BLaER1 (cell line): ENCODE results near the gene LRRC10.

ENCODE experiments used
- H3K27ac ChIP-seq: shearing (Covaris generic); formaldehyde crosslinking; 2 replicates; pipeline ENCODE4 v1.8.1; 2022
- H3K27me3 ChIP-seq: shearing (Covaris generic); formaldehyde crosslinking; 2 replicates; pipeline ENCODE4 v1.8.1; 2022
- H3K36me3 ChIP-seq: shearing (Covaris generic); formaldehyde crosslinking; 2 replicates; pipeline ENCODE4 v1.8.1; 2022
- H3K4me1 ChIP-seq: shearing (Covaris generic); formaldehyde crosslinking; 2 replicates; pipeline ENCODE4 v1.8.1; 2022
- H3K4me2 ChIP-seq: shearing (Covaris generic); formaldehyde crosslinking; 2 replicates; pipeline ENCODE4 v1.8.1; 2022
- H3K4me3 ChIP-seq: shearing (Covaris generic); formaldehyde crosslinking; 2 replicates; pipeline ENCODE4 v1.8.1; 2022
- H3K9ac ChIP-seq: shearing (Covaris generic); formaldehyde crosslinking; 2 replicates; pipeline ENCODE4 v1.8.1; 2022
- H3K9me3 ChIP-seq: shearing (Covaris generic); formaldehyde crosslinking; 2 replicates; pipeline ENCODE4 v1.8.1; 2022
- H4K20me1 ChIP-seq: shearing (Covaris generic); formaldehyde crosslinking; 2 replicates; pipeline ENCODE4 v1.8.1; 2022
- Cebpa-rat ChIP-seq: shearing (Covaris generic); IDR thresholded peaks from 2 replicates; pipeline ENCODE4 v1.8.1; 2022

The LRRC10 gene

GRCh38 chr12:69579029-69579428, 31.7 kb downstream of the LRRC10 start:
- H3K4me1 ChIP-seq, result no peaks in the 10 kb centered on the region
- H3K9me3 ChIP-seq, result no peaks in the 10 kb centered on the region
- no peak overlapping the region for H3K27ac ChIP-seq
- no peak overlapping the region for H3K4me3 ChIP-seq
- TF ChIP-seq Cebpa-rat, result no peak
- H3K9ac ChIP-seq, result no peak overlapping the region
- H3K4me2 ChIP-seq, result no peak overlapping the region
- no peaks in the 10 kb centered on the region for H4K20me1 ChIP-seq
- H3K36me3 ChIP-seq, result peaks cover 17% of the 10 kb centered on the region
- no peaks in the 10 kb centered on the region for H3K27me3 ChIP-seq

- Histone ChIP-seq H3K27ac (no peak overlapping the region), H3K4me2 (no peak overlapping the region), H3K4me3 (no peak overlapping the region), H3K36me3 (peaks cover 25% of the 10 kb centered on the region), H3K9ac (no peak overlapping the region), H3K4me1 (no peaks in the 10 kb centered on the region), H4K20me1 (no peaks in the 10 kb centered on the region), H3K27me3 (no peaks in the 10 kb centered on the region), H3K9me3 (no peaks in the 10 kb centered on the region)
- no peak for TF ChIP-seq Cebpa-rat
These were observed 32.4 kb downstream of the LRRC10 start for GRCh38 chr12:69578283-69578682.

GRCh38 chr12:69575346-69575745, 35.4 kb downstream of the LRRC10 start:
- no peaks in the 10 kb centered on the region for H3K4me1 ChIP-seq
- H3K9me3 ChIP-seq, result no peaks in the 10 kb centered on the region
- TF ChIP-seq Cebpa-rat, result no peak
- no peak overlapping the region for H3K4me3 ChIP-seq
- H3K27me3 ChIP-seq, result no peaks in the 10 kb centered on the region
- no peak overlapping the region for H3K27ac ChIP-seq
- H4K20me1 ChIP-seq, result 0 out of 2 replicates have a peak, but pooled peaks cover 4% of the 10 kb centered on the region
- H3K9ac ChIP-seq, result no peak overlapping the region
- no peak overlapping the region for H3K4me2 ChIP-seq
- H3K36me3 ChIP-seq, result peaks cover 45% of the 10 kb centered on the region

GRCh38 chr12:69570545-69571399, 39.9 kb downstream of the LRRC10 start:
- no peak for TF ChIP-seq Cebpa-rat

GRCh38 chr12:69570000-69570516, 40.6 kb downstream of the LRRC10 start:
- Histone ChIP-seq H3K4me1 (no peaks in the 10 kb centered on the region), H3K9me3 (no peaks in the 10 kb centered on the region), H3K9ac (no peak overlapping the region), H3K4me2 (no peak overlapping the region), H3K27me3 (no peaks in the 10 kb centered on the region), H3K27ac (no peak overlapping the region), H4K20me1 (0 out of 2 replicates have a peak, but pooled peaks cover 4% of the 10 kb centered on the region), H3K4me3 (no peak overlapping the region), H3K36me3 (peaks cover 67% of the 10 kb centered on the region)
- no peak for TF ChIP-seq Cebpa-rat

More at GRCh38 chr12:69570545-69571399, 39.9 kb downstream of the LRRC10 start:
- Histone ChIP-seq H3K4me1 (no peaks in the 10 kb centered on the region), H4K20me1 (0 out of 2 replicates have a peak, but pooled peaks cover 4% of the 10 kb centered on the region), H3K9ac (no peak overlapping the region), H3K36me3 (peaks cover 72% of the 10 kb centered on the region), H3K9me3 (no peaks in the 10 kb centered on the region), H3K27ac (no peak overlapping the region), H3K4me2 (no peak overlapping the region), H3K27me3 (no peaks in the 10 kb centered on the region), H3K4me3 (no peak overlapping the region)

- H4K20me1 ChIP-seq, result 0 out of 2 replicates have a peak, but pooled peaks cover 4% of the 10 kb centered on the region
- H3K9me3 ChIP-seq, result no peaks in the 10 kb centered on the region
- peaks cover 64% of the 10 kb centered on the region for H3K36me3 ChIP-seq
- H3K27ac ChIP-seq, result no peak overlapping the region
- no peaks in the 10 kb centered on the region for H3K27me3 ChIP-seq
- no peaks in the 10 kb centered on the region for H3K4me1 ChIP-seq
- H3K4me2 ChIP-seq, result no peak overlapping the region
- no peak overlapping the region for H3K9ac ChIP-seq
- H3K4me3 ChIP-seq, result no peak overlapping the region
- no peak for TF ChIP-seq Cebpa-rat
These were observed 41.5 kb downstream of the LRRC10 start for GRCh38 chr12:69569236-69569635.

GRCh38 chr12:69566603-69567002, 44.1 kb downstream of the LRRC10 start:
- no peaks in the 10 kb centered on the region for H3K27me3 ChIP-seq
- peaks cover 62% of the 10 kb centered on the region for H3K36me3 ChIP-seq
- no peak overlapping the region for H3K27ac ChIP-seq
- no peaks in the 10 kb centered on the region for H3K4me1 ChIP-seq
- H3K9me3 ChIP-seq, result no peaks in the 10 kb centered on the region
- 0 out of 2 replicates have a peak, but pooled peaks cover 4% of the 10 kb centered on the region for H4K20me1 ChIP-seq
- TF ChIP-seq Cebpa-rat, result no peak
- no peak overlapping the region for H3K4me3 ChIP-seq
- no peak overlapping the region for H3K4me2 ChIP-seq
- no peak overlapping the region for H3K9ac ChIP-seq

- Histone ChIP-seq H3K4me1 (no peaks in the 10 kb centered on the region), H3K27me3 (no peaks in the 10 kb centered on the region), H3K36me3 (peaks cover 39% of the 10 kb centered on the region), H4K20me1 (peaks cover 24% of the 10 kb centered on the region; the same call in 1 of the 2 replicates), H3K27ac (no peak overlapping the region), H3K4me3 (no peak overlapping the region), H3K9ac (no peak overlapping the region), H3K9me3 (no peaks in the 10 kb centered on the region), H3K4me2 (no peak overlapping the region)
- TF ChIP-seq Cebpa-rat, result no peak
These were observed 47.4 kb downstream of the LRRC10 start for GRCh38 chr12:69563166-69563762.
